ENCODE results near the gene ASPSCR1. TPM values are rescaled to one million over a fixed set of nuclear protein-coding genes. Genes with fewer than 3 reads are reported as not detected.

The ASPSCR1 gene
- total and polyA plus RNA-seq, 9 of the 15 experiments (the other 6 are each of a cell fraction or from before 2014, with no cell fraction given) = 0.90 to 36.9 (median 11.6) TPM

GRCh38 chr17:81976332-81977210 lies 858 bp upstream of the ASPSCR1 start (continued):
- TF ChIP-seq E2F6 (IDR thresholded peaks at IDR 0.05; ENCODE audit: borderline replicate concordance in 1 of 2, extremely low read depth in 1 of 2, insufficient read depth in 1 of 2, insufficient read length in 1 of 2, low read depth in 1 of 2, low read length in 1 of 2, poor library complexity in 1 of 2, severe bottlenecking in 1 of 2) (peak; percentile 91 to 96), ZNF778 (CRISPR knock-in tag; IDR thresholded peaks at IDR 0.05) (no peak), TFAP4 (CRISPR knock-in tag; IDR thresholded peaks at IDR 0.05; ENCODE audit: borderline replicate concordance) (peak; percentile 53), MYC (IDR thresholded peaks at IDR 0.05; ENCODE audit: low read depth, low read length) (peak; percentile 87), MYC (CRISPR knock-in tag; IDR thresholded peaks at IDR 0.05; ENCODE audit: borderline replicate concordance, low read depth) (peak; percentile 79; the same call in 1 of the 2 replicates), ZNF232 (CRISPR knock-in tag; IDR thresholded peaks at IDR 0.05) (peak; percentile 36; the same call in 1 of the 2 replicates), SAP30 (IDR thresholded peaks at IDR 0.05; ENCODE audit: borderline replicate concordance, insufficient read depth, low read depth, low read length, poor library complexity, severe bottlenecking) (no peak), MTF1 (CRISPR knock-in tag; IDR thresholded peaks at IDR 0.05; ENCODE audit: borderline replicate concordance) (no peak), POLR2AphosphoS5 (IDR thresholded peaks at IDR 0.05; ENCODE audit: control insufficient read depth, insufficient read depth, low read depth, low read length) (no peak), NR2C1 (IDR thresholded peaks at IDR 0.05) (no peak), NR2C1 (tag; IDR thresholded peaks at IDR 0.05) (peak; percentile 49; the same call in 1 of the 2 replicates), ZNF740 (CRISPR knock-in tag; IDR thresholded peaks at IDR 0.05) (no peak), ZNF740 (tag; IDR thresholded peaks at IDR 0.05) (no peak), SIRT6 (IDR thresholded peaks at IDR 0.05; ENCODE audit: low read depth, low read length) (no peak), ERF (CRISPR knock-in tag; IDR thresholded peaks at IDR 0.05) (peak; percentile 94), ZNF444 (CRISPR knock-in tag; IDR thresholded peaks at IDR 0.05) (no peak), FOXA3 (CRISPR knock-in tag; conservative IDR thresholded peaks at IDR 0.05 in 1 of 2, IDR thresholded peaks at IDR 0.05 in 1 of 2) (no peak), GATA2 (CRISPR knock-in tag; IDR thresholded peaks at IDR 0.05) (peak; percentile 22; the same call in 1 of the 2 replicates), MYNN (IDR thresholded peaks at IDR 0.05) (no peak; the same call in 1 of the 2 replicates), MYNN (CRISPR knock-in tag; IDR thresholded peaks at IDR 0.05) (no peak), HES1 (IDR thresholded peaks at IDR 0.05; ENCODE audit: low read depth) (no peak), MTA2 (IDR thresholded peaks at IDR 0.05; ENCODE audit: low read depth) (no peak), SNRNP70 (optimal IDR thresholded peaks at IDR 0.05; ENCODE audit: low read depth, low read length) (no peak), BCL6 (CRISPR knock-in tag; IDR thresholded peaks at IDR 0.05) (no peak), HCFC1 (IDR thresholded peaks at IDR 0.05; ENCODE audit: low read depth, low read length) (no peak)

Data from K562 (cell line).